ENCODE results near the gene NOS1AP. TPM values are rescaled to one million over a fixed set of nuclear protein-coding genes. Genes with fewer than 3 reads are reported as not detected.

The NOS1AP gene
- total RNA-seq, 4 donors from 2014 or later, result 0.31 to 12.7 (median 1.7) TPM

DNA sequence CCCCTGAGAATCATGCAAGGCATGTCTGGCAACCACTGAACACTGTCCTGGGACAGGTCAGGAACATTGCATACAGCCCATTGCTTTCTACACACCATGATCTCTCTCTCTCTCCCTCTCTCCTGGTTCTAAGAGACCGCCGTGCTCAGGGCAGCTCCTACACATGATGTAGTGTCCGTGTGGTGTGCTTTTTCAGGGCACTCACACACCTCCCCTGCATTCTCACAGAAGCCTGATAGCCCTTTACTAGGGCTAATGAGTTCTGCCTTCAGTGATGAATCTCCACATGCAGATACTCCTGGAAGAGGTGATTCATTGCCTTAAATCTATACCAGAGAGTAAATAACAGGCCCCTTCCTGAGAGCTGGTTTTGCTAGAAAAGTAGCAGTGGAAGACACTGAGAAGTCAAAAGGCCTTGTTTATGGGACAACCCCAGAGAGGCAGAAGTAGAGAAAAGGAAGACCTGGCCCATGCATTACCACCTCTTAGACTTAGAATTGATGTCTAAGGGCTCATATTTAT lies 38.7 kb upstream of the NOS1AP start:
- Histone ChIP-seq H3K36me3 (no peaks in the 10 kb centered on the region), H3K9me3 (no peaks in the 10 kb centered on the region), H3K4me1 (no peaks in the 10 kb centered on the region), H3K27me3 (peaks cover 0 to 57% (median 0%) of the 10 kb centered on the region in 4 donors), H3K27ac (no peak overlapping the region), H3K4me3 (no peak overlapping the region)
- intact Hi-C loops (cut with DNase I), result loop anchor here (10.0 kb wide), 1 partner anchor 236 kb away; no protein-coding TSS in a partner anchor
- 91 to 95% methylated on average over 3 of the region's 3 CpGs for WGBS, 2 donors
- TF ChIP-seq POLR2A (IDR thresholded peaks at IDR 0.05), result no peak
- TF ChIP-seq, protein P1, sequence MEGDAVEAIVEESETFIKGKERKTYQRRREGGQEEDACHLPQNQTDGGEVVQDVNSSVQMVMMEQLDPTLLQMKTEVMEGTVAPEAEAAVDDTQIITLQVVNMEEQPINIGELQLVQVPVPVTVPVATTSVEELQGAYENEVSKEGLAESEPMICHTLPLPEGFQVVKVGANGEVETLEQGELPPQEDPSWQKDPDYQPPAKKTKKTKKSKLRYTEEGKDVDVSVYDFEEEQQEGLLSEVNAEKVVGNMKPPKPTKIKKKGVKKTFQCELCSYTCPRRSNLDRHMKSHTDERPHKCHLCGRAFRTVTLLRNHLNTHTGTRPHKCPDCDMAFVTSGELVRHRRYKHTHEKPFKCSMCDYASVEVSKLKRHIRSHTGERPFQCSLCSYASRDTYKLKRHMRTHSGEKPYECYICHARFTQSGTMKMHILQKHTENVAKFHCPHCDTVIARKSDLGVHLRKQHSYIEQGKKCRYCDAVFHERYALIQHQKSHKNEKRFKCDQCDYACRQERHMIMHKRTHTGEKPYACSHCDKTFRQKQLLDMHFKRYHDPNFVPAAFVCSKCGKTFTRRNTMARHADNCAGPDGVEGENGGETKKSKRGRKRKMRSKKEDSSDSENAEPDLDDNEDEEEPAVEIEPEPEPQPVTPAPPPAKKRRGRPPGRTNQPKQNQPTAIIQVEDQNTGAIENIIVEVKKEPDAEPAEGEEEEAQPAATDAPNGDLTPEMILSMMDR (IDR thresholded peaks at IDR 0.05), result no peak
- no peak for DNase-seq

DNA sequence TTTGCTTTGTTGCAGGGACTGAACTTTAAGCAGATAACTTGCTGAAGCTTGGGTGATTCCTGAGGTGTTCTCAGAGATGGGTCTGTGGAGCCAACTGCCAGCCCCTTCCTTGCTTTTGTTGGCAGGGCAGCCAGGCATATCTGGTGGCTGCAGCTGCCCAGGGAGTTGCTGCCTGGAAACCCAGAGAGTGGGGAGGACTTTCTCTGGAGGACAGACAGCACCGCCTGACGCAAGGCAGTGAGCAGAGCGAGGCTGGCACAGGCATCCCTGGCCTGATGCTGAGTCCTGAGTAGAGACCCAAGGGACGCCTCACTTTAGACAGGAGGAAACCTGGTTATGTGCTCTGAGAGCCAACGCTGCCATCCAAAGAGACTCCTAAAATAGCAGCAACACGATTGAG lies 36.1 kb upstream of the NOS1AP start:
- Histone ChIP-seq H3K4me1 (peaks cover 0 to 3% (median 0%) of the 10 kb centered on the region in 3 donors), H3K9me3 (no peaks in the 10 kb centered on the region), H3K4me3 (no peak overlapping the region), H3K27ac (no peak overlapping the region), H3K27me3 (peaks cover 0 to 36% (median 0%) of the 10 kb centered on the region in 4 donors), H3K36me3 (no peaks in the 10 kb centered on the region)
- no peak for DNase-seq
- 81 to 84% methylated on average over 4 to 6 of the region's 6 CpGs for WGBS, 2 donors
- TF ChIP-seq, protein P1 (IDR thresholded peaks at IDR 0.05), result no peak
- TF ChIP-seq POLR2A (IDR thresholded peaks at IDR 0.05), result no peak
- intact Hi-C loops (cut with DNase I), result loop anchor here (10.0 kb wide), 1 partner anchor 239 kb away; no protein-coding TSS in a partner anchor

DNA sequence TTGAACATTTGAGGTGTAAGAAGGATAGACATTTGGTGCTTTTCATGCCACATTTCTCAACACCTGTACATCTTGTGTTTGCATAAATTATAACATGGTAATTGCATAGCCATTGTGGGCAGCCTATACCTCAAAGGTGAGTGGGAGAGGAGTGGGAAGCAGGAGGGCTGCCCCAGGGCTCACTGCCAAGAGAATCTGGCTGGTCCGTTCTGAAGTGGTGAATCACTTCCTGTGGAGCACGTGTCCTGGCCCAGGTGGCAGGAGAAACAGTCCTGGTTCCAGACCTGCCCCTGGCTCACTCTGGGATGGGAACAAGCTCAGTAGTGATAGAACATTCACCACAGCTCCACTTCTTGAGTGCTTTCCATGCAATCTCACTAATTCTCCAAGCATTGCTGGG lies 34.2 kb upstream of the NOS1AP start:
- peaks cover 0 to 24% (median 0%) of the 10 kb centered on the region in 4 donors for H3K27me3 ChIP-seq
- no peak overlapping the region for H3K4me3 ChIP-seq
- peaks cover 0 to 3% (median 0%) of the 10 kb centered on the region in 3 donors for H3K4me1 ChIP-seq
- TF ChIP-seq, protein P1 (IDR thresholded peaks at IDR 0.05), result no peak
- TF ChIP-seq POLR2A (IDR thresholded peaks at IDR 0.05), result no peak
- H3K9me3 ChIP-seq, result no peaks in the 10 kb centered on the region
- no peak for DNase-seq
- no peak overlapping the region for H3K27ac ChIP-seq
- WGBS, 2 donors, result 0% methylated on average over 2 of the region's 2 CpGs; no CpG with 5 or more reads in 1 of the 2 donors
- H3K36me3 ChIP-seq, result no peaks in the 10 kb centered on the region
- intact Hi-C loops (cut with DNase I), result loop anchor here (10.0 kb wide), 1 partner anchor 240 kb away; no protein-coding TSS in a partner anchor

DNA sequence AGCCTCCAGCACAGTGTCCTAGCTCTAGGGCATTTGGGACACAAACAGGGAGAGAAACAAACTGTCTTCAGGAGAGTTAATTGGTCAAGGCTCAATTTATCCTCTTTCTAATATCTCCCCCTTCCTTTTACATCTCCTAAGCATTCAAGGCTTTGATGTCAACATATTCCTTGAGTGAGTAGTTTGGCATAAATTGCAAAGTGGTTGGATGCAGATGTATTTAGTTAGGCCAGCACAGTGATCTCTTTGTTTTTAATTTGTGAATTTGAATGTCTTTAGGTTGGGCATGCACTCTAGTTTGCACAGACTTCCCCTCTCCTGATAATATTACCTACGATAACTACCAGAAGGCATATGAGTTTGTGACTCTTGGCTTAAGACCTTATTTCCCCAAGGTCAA lies 33.3 kb upstream of the NOS1AP start:
- Histone ChIP-seq H3K36me3 (no peaks in the 10 kb centered on the region), H3K27me3 (peaks cover 0 to 22% (median 0%) of the 10 kb centered on the region in 4 donors), H3K4me1 (peaks cover 0 to 3% (median 0%) of the 10 kb centered on the region in 3 donors), H3K27ac (no peak overlapping the region), H3K9me3 (no peaks in the 10 kb centered on the region), H3K4me3 (no peak overlapping the region)
- no peak for DNase-seq
- intact Hi-C loops (cut with DNase I), result loop anchor here (10.0 kb wide), 1 partner anchor 241 kb away; no protein-coding TSS in a partner anchor
- TF ChIP-seq, protein P1 (IDR thresholded peaks at IDR 0.05), result no peak
- no peak for TF ChIP-seq POLR2A (IDR thresholded peaks at IDR 0.05)
- WGBS, 2 donors, result 88 to 100% methylated on average over 1 of the region's 1 CpG

GRCh38 chr1:162038624-162039023 lies 30.9 kb upstream of the NOS1AP start:
- no peak overlapping the region for H3K27ac ChIP-seq
- 42 to 62% methylated on average over 1 of the region's 1 CpG for WGBS, 2 donors
- no peaks in the 10 kb centered on the region for H3K9me3 ChIP-seq
- H3K36me3 ChIP-seq, result no peaks in the 10 kb centered on the region
- intact Hi-C loops (cut with DNase I), result loop anchor here (10.0 kb wide), 1 partner anchor 244 kb away; no protein-coding TSS in a partner anchor
- H3K4me1 ChIP-seq, result peaks cover 0 to 3% (median 0%) of the 10 kb centered on the region in 3 donors
- H3K4me3 ChIP-seq, result no peak overlapping the region
- DNase-seq, result no peak
- TF ChIP-seq, protein P1 (IDR thresholded peaks at IDR 0.05), result no peak
- no peak for TF ChIP-seq POLR2A (IDR thresholded peaks at IDR 0.05)
- H3K27me3 ChIP-seq, result peaks cover 0 to 17% (median 0%) of the 10 kb centered on the region in 4 donors
